Peyer's patch (tissue), 4 donors: Measurements from ENCODE around the gene C1orf87.

Experiments used
- POLR2A ChIP-seq, 2 donors: fragments of 450-650 bp; IDR thresholded peaks; one replicate each; pipeline ENCODE4 v1.5.1; 2017; ENCODE audit warnings: antibody characterized with exemption in 2 of 2, mild to moderate bottlenecking in 2 of 2, moderate library complexity in 2 of 2
- TF ChIP-seq, protein P1 (sequence below), 6 experiments: fragments of 450-650 bp in 4 of 6; fragments of 200-600 bp in 2 of 6; sonication (generic) in 1 of 6; IDR thresholded peaks; one replicate each; pipeline ENCODE4 v1.5.1; 2017 to 2019; ENCODE audit warnings: antibody characterized with exemption in 6 of 6, mild to moderate bottlenecking in 3 of 6, moderate library complexity in 1 of 6

DNA sequence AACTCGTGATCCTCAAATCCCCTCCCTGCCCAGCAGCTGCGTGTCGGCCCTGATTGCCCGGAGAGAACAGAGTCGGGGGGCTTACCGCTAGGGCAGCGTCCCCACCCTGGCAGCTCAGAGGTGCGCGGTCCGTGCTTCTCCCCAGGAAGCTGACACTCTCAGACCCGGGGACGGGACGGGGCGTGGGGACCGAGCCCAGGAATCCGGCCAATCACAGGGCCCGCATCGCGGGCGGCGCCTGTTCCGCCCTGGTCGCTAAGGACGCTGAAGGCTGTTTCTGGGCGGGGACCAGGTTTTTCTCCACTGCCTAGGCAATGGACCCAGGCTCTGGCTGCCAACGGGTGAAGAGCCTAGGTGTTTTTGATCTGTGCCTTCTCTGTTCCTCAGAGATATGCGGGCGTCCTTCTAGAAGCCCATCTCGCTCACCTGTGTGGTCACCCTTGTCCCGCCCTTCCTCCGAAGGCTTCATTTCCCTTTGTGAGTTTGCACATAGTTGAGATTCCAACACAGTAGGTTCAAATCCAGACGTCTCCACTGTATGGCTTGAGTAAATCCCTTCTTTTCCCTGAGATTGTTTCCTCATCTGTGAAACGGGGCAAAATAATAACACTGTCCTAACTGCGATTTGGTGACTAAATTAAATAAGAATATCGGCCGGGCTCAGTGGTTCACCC lies at the start of gene C1orf87:
- TF ChIP-seq, protein P1, sequence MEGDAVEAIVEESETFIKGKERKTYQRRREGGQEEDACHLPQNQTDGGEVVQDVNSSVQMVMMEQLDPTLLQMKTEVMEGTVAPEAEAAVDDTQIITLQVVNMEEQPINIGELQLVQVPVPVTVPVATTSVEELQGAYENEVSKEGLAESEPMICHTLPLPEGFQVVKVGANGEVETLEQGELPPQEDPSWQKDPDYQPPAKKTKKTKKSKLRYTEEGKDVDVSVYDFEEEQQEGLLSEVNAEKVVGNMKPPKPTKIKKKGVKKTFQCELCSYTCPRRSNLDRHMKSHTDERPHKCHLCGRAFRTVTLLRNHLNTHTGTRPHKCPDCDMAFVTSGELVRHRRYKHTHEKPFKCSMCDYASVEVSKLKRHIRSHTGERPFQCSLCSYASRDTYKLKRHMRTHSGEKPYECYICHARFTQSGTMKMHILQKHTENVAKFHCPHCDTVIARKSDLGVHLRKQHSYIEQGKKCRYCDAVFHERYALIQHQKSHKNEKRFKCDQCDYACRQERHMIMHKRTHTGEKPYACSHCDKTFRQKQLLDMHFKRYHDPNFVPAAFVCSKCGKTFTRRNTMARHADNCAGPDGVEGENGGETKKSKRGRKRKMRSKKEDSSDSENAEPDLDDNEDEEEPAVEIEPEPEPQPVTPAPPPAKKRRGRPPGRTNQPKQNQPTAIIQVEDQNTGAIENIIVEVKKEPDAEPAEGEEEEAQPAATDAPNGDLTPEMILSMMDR (IDR thresholded peaks at IDR 0.05), result no peak
- no peak for TF ChIP-seq POLR2A (IDR thresholded peaks at IDR 0.05)
